ENCODE data around the gene MATCAP1. TPM values are rescaled to one million over a fixed set of nuclear protein-coding genes. Genes with fewer than 3 reads are reported as not detected.

MATCAP1 gene
- total RNA-seq, 1 donor from 2014 or later, result 5.8 TPM

DNA sequence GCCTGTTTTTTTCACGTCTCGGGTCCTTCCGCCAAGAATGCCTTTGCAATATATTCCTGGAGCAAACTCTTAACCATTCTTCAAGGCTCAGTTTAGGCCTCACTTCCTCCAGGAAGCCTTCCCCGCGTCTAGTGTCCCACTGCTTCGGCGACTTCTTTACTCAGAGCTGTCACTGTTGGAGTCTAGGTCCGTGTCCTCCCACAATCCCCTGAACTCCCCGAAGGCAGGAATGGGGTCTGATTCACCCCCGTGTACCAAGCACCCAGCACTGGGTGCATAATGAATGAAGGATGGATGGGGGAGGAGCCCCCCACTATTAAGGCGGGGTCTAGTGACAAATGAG is 508 bp downstream of the MATCAP1 start:
- no peak for FAIRE-seq
- no peak for DNase-seq (ENCODE audit: low read depth)
- Histone ChIP-seq H3K4me3 (ENCODE audit: low read depth, low read length) (peak overlapping the region; percentile 78), H3K27me3 (ENCODE audit: control insufficient read depth, insufficient read depth, low read length) (no peaks in the 10 kb centered on the region), H3K36me3 (ENCODE audit: control insufficient read depth, insufficient read depth, low read length) (no peaks in the 10 kb centered on the region)
- TF ChIP-seq, protein P1, sequence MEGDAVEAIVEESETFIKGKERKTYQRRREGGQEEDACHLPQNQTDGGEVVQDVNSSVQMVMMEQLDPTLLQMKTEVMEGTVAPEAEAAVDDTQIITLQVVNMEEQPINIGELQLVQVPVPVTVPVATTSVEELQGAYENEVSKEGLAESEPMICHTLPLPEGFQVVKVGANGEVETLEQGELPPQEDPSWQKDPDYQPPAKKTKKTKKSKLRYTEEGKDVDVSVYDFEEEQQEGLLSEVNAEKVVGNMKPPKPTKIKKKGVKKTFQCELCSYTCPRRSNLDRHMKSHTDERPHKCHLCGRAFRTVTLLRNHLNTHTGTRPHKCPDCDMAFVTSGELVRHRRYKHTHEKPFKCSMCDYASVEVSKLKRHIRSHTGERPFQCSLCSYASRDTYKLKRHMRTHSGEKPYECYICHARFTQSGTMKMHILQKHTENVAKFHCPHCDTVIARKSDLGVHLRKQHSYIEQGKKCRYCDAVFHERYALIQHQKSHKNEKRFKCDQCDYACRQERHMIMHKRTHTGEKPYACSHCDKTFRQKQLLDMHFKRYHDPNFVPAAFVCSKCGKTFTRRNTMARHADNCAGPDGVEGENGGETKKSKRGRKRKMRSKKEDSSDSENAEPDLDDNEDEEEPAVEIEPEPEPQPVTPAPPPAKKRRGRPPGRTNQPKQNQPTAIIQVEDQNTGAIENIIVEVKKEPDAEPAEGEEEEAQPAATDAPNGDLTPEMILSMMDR (IDR thresholded peaks at IDR 0.05; ENCODE audit: insufficient read depth, low read length, severe bottlenecking), result no peak

DNA sequence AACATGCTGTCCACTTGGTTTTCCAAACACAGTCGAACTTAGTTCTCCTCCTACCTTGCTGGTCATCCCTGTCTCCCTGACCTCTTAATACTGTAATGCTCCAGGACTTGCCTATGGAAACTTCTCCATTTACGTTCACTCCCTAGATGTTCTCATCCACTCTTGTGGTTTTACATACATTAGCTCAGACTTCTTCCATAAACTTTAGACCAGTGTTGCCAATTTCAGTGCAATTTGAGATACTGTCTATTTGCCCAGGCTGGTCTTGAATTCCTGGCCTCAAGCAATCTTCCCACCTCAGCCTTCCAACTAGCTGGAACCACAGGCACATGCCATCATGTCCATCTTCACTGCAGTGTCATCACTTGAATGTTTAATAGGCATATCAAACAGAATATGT is 1.5 kb downstream of the MATCAP1 start:
- no peaks in the 10 kb centered on the region for H3K27me3 ChIP-seq (ENCODE audit: control insufficient read depth, insufficient read depth, low read length)
- no peak for DNase-seq (ENCODE audit: low read depth)
- H3K36me3 ChIP-seq (ENCODE audit: control insufficient read depth, insufficient read depth, low read length), result no peaks in the 10 kb centered on the region
- no peak for FAIRE-seq
- H3K4me3 ChIP-seq (ENCODE audit: low read depth, low read length), result no peak overlapping the region
- TF ChIP-seq, protein P1 (IDR thresholded peaks at IDR 0.05; ENCODE audit: insufficient read depth, low read length, severe bottlenecking), result no peak

DNA sequence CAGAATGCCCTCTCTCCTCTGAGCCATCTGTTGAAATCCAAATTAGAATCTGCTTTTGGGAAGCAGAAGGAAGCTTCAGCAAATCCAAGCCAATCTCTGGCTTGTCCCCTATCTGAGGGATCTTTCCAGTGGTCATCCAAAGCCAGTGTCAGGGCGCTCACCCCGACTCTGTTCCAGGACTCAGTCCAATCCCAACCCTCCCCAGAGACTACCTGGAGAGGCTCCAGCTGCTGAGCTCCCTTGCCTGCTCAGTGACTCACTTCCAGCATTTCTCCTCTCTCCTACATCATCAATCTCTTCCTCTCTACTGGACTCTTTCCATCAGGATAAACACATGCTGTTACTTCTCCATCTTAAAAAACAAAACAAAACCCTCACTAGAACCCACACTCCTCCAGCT is 2.4 kb downstream of the MATCAP1 start:
- DNase-seq (ENCODE audit: low read depth) (peak; percentile 45), FAIRE-seq (no peak)
- no peak overlapping the region for H3K4me3 ChIP-seq (ENCODE audit: low read depth, low read length)
- TF ChIP-seq, protein P1 (IDR thresholded peaks at IDR 0.05; ENCODE audit: insufficient read depth, low read length, severe bottlenecking), result no peak
- H3K27me3 ChIP-seq (ENCODE audit: control insufficient read depth, insufficient read depth, low read length), result no peaks in the 10 kb centered on the region
- H3K36me3 ChIP-seq (ENCODE audit: control insufficient read depth, insufficient read depth, low read length), result no peaks in the 10 kb centered on the region

DNA sequence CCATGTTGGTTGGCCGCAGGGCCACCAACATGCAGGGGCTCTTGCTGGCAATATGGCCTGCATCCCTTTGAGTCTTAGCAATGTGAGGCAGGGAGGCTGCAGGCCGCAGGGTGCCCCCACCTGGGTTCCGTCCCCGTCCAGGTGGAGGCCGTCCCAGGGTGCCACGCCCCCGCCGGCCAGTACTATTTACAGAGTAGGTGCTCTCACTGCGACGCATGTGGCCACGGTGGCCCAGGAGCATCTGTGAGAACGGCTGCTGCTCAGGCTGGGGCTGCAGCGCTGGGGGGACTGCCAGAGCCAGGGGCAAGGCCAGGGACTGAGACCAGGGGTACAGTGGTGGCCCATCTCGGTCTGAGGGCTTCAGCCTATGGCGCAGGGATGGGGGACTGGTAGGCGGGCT is 3.6 kb downstream of the MATCAP1 start:
- Histone ChIP-seq H3K4me3 (ENCODE audit: low read depth, low read length) (no peak overlapping the region), H3K36me3 (ENCODE audit: control insufficient read depth, insufficient read depth, low read length) (peaks cover 2% of the 10 kb centered on the region), H3K27me3 (ENCODE audit: control insufficient read depth, insufficient read depth, low read length) (no peaks in the 10 kb centered on the region)
- FAIRE-seq (no peak), DNase-seq (ENCODE audit: low read depth) (no peak)
- TF ChIP-seq, protein P1 (IDR thresholded peaks at IDR 0.05; ENCODE audit: insufficient read depth, low read length, severe bottlenecking), result no peak

DNA sequence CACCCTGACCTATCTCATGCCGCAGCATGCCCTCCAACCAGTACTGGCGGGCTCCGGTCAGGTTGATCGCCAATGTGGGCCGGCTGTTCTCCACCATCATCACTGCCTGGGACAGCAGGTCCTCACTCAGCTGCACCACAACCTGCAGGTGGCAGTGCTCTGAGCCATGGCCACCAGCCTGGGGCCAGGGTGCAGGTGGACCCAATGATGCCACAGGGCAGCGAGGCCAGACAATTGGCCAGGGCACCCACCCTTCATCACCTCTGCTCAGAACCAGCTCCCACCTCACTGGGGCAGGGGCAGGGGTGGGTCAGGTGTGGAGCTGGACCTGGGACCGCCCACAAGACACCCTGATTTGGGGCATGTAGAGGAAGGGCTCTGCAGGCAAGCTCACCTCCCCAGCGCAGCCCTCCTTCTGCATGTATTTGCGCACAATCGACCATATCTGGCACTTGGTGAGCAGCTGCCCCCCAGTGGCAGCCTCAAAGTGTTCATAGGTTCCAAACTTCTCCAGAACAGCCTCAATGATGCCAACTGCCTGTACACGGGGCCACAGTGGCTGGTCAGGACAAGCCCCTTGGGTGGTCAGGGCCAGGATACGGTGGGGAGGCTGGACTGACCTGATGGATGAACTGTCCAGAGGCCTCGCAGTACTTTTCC is 4.2 kb downstream of the MATCAP1 start:
- H3K4me3 ChIP-seq (ENCODE audit: low read depth, low read length), result no peak overlapping the region
- TF ChIP-seq, protein P1 (IDR thresholded peaks at IDR 0.05; ENCODE audit: insufficient read depth, low read length, severe bottlenecking), result peak; percentile 35
- H3K27me3 ChIP-seq (ENCODE audit: control insufficient read depth, insufficient read depth, low read length), result no peaks in the 10 kb centered on the region
- peaks cover 5% of the 10 kb centered on the region for H3K36me3 ChIP-seq (ENCODE audit: control insufficient read depth, insufficient read depth, low read length)
- DNase-seq (ENCODE audit: low read depth) (peak; percentile 52), FAIRE-seq (no peak)
